ENCODE results near the gene CLN3.

Gene CLN3

GRCh38 chr16:28526201-28527099, 34.6 kb upstream of the CLN3 start:
- ATAC-seq (replicated peaks) (no peak), DNase-seq (no peak)
- no peak overlapping the region for H3K4me3 Mint-ChIP-seq
- peaks cover 0 to 7% of the 10 kb centered on the region in 2 donors for H3K27me3 Mint-ChIP-seq
- H3K36me3 Mint-ChIP-seq, result no peaks in the 10 kb centered on the region
- no peaks in the 10 kb centered on the region for H3K9me3 Mint-ChIP-seq
- H3K27ac Mint-ChIP-seq, result no peak overlapping the region
- peaks cover 4 to 5% of the 10 kb centered on the region in 2 donors for H3K4me1 Mint-ChIP-seq

- H3K27ac Mint-ChIP-seq, result no peak overlapping the region
- peaks cover 0 to 12% of the 10 kb centered on the region in 2 donors for H3K27me3 Mint-ChIP-seq
- H3K4me3 Mint-ChIP-seq, result no peak overlapping the region
- peaks cover 4 to 5% of the 10 kb centered on the region in 2 donors for H3K4me1 Mint-ChIP-seq
- H3K36me3 Mint-ChIP-seq, result no peaks in the 10 kb centered on the region
- no peaks in the 10 kb centered on the region for H3K9me3 Mint-ChIP-seq
- peak in 1 of 2 donors; percentile 63 for ATAC-seq (replicated peaks)
- DNase-seq, result no peak
These were observed 32.9 kb upstream of the CLN3 start for GRCh38 chr16:28524681-28525171.

GRCh38 chr16:28522792-28523191, 30.9 kb upstream of the CLN3 start:
- Mint-ChIP-seq H3K27me3 (peaks cover 0 to 12% of the 10 kb centered on the region in 2 donors), H3K27ac (no peak overlapping the region), H3K4me1 (peaks cover 4 to 5% of the 10 kb centered on the region in 2 donors), H3K4me3 (no peak overlapping the region), H3K9me3 (no peaks in the 10 kb centered on the region), H3K36me3 (no peaks in the 10 kb centered on the region)
- peak in 1 of 2 donors; percentile 36 for ATAC-seq (replicated peaks)
- no peak for DNase-seq

- Mint-ChIP-seq H3K36me3 (no peaks in the 10 kb centered on the region), H3K4me3 (no peak overlapping the region), H3K9me3 (no peaks in the 10 kb centered on the region), H3K4me1 (peaks cover 5 to 6% of the 10 kb centered on the region in 2 donors), H3K27ac (no peak overlapping the region), H3K27me3 (peaks cover 0 to 13% of the 10 kb centered on the region in 2 donors)
- DNase-seq (no peak), ATAC-seq (replicated peaks) (no peak)
These were observed 29.6 kb upstream of the CLN3 start for GRCh38 chr16:28521436-28521835.

- DNase-seq (no peak), ATAC-seq (replicated peaks) (no peak)
- H3K27ac Mint-ChIP-seq, result no peak overlapping the region
- no peaks in the 10 kb centered on the region for H3K9me3 Mint-ChIP-seq
- no peak overlapping the region for H3K4me3 Mint-ChIP-seq
- H3K27me3 Mint-ChIP-seq, result peaks cover 0 to 10% of the 10 kb centered on the region in 2 donors
- peaks cover 5 to 6% of the 10 kb centered on the region in 2 donors for H3K4me1 Mint-ChIP-seq
- H3K36me3 Mint-ChIP-seq, result no peaks in the 10 kb centered on the region
These were observed 28.8 kb upstream of the CLN3 start for GRCh38 chr16:28520672-28521071.

- peaks cover 3 to 15% of the 10 kb centered on the region in 2 donors for H3K27me3 Mint-ChIP-seq
- H3K36me3 Mint-ChIP-seq, result no peaks in the 10 kb centered on the region
- DNase-seq, result no peak
- no peak overlapping the region for H3K27ac Mint-ChIP-seq
- no peak for ATAC-seq (replicated peaks)
- H3K9me3 Mint-ChIP-seq, result no peaks in the 10 kb centered on the region
- H3K4me3 Mint-ChIP-seq, result no peak overlapping the region
- H3K4me1 Mint-ChIP-seq, result peaks cover 0 to 5% of the 10 kb centered on the region in 2 donors
These were observed 22.4 kb upstream of the CLN3 start for GRCh38 chr16:28514246-28514645.

- Mint-ChIP-seq H3K4me3 (no peak overlapping the region), H3K27ac (no peak overlapping the region), H3K27me3 (peaks cover 3 to 15% of the 10 kb centered on the region in 2 donors), H3K4me1 (peaks cover under 1 to 5% of the 10 kb centered on the region in 2 donors), H3K36me3 (no peaks in the 10 kb centered on the region), H3K9me3 (no peaks in the 10 kb centered on the region)
- DNase-seq (no peak), ATAC-seq (replicated peaks) (no peak)
These were observed 21.8 kb upstream of the CLN3 start for GRCh38 chr16:28513484-28514181.

GRCh38 chr16:28511801-28512789, 20.2 kb upstream of the CLN3 start:
- Mint-ChIP-seq H3K9me3 (no peaks in the 10 kb centered on the region), H3K4me1 (peaks cover 14 to 16% of the 10 kb centered on the region in 2 donors), H3K27ac (no peak overlapping the region), H3K36me3 (no peaks in the 10 kb centered on the region), H3K4me3 (no peak overlapping the region), H3K27me3 (peaks cover 3 to 10% of the 10 kb centered on the region in 2 donors)
- no peak for ATAC-seq (replicated peaks)
- DNase-seq, result no peak

GRCh38 chr16:28511031-28511430, 19.2 kb upstream of the CLN3 start:
- DNase-seq, result no peak
- no peak for ATAC-seq (replicated peaks)
- Mint-ChIP-seq H3K4me3 (no peak overlapping the region), H3K27ac (no peak overlapping the region), H3K36me3 (no peaks in the 10 kb centered on the region), H3K4me1 (peaks cover 22 to 23% of the 10 kb centered on the region in 2 donors), H3K27me3 (peaks cover 6 to 10% of the 10 kb centered on the region in 2 donors), H3K9me3 (no peaks in the 10 kb centered on the region)

- H3K36me3 Mint-ChIP-seq, result no peaks in the 10 kb centered on the region
- H3K27ac Mint-ChIP-seq, result no peak overlapping the region
- H3K4me3 Mint-ChIP-seq, result no peak overlapping the region
- peaks cover 23% of the 10 kb centered on the region in 2 donors for H3K4me1 Mint-ChIP-seq
- peaks cover 4 to 6% of the 10 kb centered on the region in 2 donors for H3K27me3 Mint-ChIP-seq
- ATAC-seq (replicated peaks) (no peak), DNase-seq (no peak)
- no peaks in the 10 kb centered on the region for H3K9me3 Mint-ChIP-seq
These were observed 13.7 kb upstream of the CLN3 start for GRCh38 chr16:28505489-28506137.

GRCh38 chr16:28504707-28505404, 13.0 kb upstream of the CLN3 start:
- ATAC-seq (replicated peaks), result no peak
- DNase-seq, result no peak
- Mint-ChIP-seq H3K27me3 (peaks cover 0 to 3% of the 10 kb centered on the region in 2 donors), H3K4me3 (no peak overlapping the region), H3K4me1 (peaks cover 23 to 27% of the 10 kb centered on the region in 2 donors), H3K9me3 (no peaks in the 10 kb centered on the region), H3K27ac (no peak overlapping the region), H3K36me3 (peaks cover 0 to 4% of the 10 kb centered on the region in 2 donors)

- H3K27me3 Mint-ChIP-seq, result peaks cover 0 to 3% of the 10 kb centered on the region in 2 donors
- no peak for DNase-seq
- no peaks in the 10 kb centered on the region for H3K9me3 Mint-ChIP-seq
- H3K36me3 Mint-ChIP-seq, result peaks cover 0 to 5% of the 10 kb centered on the region in 2 donors
- peaks cover 23 to 28% of the 10 kb centered on the region in 2 donors for H3K4me1 Mint-ChIP-seq
- H3K27ac Mint-ChIP-seq, result no peak overlapping the region
- no peak overlapping the region for H3K4me3 Mint-ChIP-seq
- no peak for ATAC-seq (replicated peaks)
These were observed 11.8 kb upstream of the CLN3 start for GRCh38 chr16:28503470-28504259.
